HG02938 (cell line): ENCODE data around the gene WDR38.
"Not testable (repeated sequence)": the region's sequence is repeated elsewhere in the genome, so short reads cannot be mapped to it uniquely, and the experiment has no call there.

Experiments used
- ATAC-seq: cut with Tn5 transposase; IDR thresholded peaks from one replicate; pipeline ENCODE4 v1.9.1; 2021; ENCODE audit warnings: mild to moderate bottlenecking, moderate library complexity; ENCODE audit not compliant: unreplicated experiment

WDR38 gene

DNA sequence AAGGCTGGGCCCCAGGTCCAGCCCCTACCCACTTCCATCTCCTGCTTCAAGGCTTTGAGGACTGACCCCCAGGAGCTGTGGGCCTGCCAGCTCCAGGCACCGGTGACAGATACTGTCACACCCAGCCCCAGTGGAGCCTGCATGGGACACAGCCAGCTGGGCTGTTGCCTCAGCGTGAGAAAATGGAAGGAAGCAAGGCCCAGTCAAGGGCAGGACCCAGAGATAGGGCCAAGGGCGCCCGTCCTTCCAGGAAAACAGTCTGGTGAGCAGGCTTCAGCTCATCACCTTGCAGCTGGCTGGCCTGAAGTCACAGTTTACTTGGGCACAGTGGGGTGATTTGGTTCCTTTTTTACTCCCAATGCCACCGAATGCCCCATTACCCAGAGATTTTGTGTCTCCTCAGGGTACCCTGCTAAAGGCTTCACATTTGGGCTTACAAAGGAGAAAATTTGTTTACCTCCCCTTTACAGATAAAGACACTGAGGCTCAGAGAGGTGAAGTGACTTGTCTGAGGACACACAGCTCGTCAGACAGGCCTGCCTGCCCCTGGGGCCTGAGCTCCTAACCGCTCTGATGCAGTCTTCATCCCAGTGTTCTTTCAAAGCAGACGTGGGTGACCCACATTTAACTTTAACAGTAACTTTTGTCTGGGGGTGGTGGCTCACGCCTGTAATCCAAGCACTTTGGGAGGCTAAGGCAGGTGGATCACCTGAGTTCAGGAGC, 21.5 kb upstream of the WDR38 start:
- ATAC-seq: no peak

DNA sequence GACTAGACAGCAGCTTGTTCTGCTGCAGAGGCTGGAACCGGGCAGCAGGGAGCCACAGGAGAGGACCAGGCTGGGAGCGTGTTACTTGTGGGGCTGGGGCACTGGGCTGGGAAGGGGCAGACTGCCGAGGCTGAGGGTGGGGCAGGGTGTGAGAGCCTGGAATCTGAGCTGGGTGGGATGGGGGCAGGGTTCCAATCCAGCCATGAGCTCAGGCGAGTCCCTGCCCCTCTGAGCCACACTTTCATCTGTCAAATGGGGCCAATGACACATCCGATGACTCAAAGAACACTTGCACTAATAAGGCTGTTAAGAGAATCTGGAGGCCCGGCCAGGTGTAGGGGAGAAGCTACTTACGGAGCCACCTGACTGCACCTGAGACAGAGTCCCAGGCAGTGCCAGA, 18.7 kb upstream of the WDR38 start:
- no peak for ATAC-seq

DNA sequence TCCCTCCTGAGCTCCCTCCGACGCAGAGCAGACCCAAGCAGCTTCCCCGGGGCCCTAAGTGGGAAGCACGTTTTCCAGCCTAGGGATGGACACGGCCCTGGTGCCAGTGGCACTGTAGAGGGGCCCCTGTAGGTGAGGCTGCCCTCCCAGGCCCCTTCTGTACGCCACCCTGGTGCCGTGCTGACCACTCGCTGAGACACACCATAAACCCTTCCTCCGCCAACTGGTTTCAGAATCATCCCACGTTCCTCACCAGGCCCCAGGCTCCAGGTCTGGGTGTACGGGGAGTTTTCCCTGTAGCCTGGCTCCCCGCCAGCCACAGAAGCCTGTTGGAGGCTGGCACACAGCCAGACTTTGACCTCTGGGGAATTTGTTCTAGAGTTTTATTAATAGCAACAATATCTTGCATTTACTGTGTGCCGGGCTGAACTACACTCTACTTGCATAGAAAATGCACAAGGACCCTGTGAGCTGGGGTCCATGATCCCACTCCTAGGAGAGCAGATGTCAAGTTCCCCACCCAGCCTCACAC, 18.2 kb upstream of the WDR38 start:
- ATAC-seq: no peak

GRCh38 chr9:124838132-124838531, 15.1 kb upstream of the WDR38 start:
- not testable (repeated sequence) for ATAC-seq

DNA sequence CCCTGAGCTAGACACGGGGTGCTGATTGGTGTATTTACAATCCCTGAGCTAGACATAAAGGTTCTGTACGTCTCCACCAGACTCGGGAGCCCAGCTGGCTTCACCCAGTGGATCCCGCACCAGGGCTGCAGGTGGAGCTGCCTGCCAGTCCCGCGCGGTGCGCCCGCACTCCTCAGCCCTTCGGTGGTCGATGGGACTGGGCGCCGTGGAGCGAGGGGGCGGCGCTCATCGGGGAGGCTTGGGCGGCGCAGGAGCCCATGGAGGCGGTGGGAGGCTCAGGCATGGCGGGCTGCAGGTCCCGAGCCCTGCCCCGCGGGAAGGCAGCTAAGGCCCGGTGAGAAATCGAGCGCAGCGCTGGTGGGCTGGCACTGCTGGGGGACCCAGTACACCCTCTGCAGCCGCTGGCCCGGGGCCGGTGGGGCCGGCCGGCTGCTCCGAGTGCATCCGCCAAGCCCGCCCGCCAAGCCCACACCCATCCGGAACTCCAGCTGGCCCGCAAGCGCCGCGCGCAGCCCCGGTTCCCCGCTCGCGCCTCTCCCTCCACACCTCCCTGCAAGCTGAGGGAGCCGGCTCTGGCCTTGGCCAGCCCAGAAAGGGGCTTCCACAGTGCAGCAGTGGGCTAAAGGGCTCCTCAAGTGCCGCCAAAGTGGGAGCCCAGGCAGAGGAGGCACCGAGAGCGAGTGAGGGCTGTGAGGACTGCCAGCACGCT, 14.5 kb upstream of the WDR38 start:
- not testable (repeated sequence) for ATAC-seq

DNA sequence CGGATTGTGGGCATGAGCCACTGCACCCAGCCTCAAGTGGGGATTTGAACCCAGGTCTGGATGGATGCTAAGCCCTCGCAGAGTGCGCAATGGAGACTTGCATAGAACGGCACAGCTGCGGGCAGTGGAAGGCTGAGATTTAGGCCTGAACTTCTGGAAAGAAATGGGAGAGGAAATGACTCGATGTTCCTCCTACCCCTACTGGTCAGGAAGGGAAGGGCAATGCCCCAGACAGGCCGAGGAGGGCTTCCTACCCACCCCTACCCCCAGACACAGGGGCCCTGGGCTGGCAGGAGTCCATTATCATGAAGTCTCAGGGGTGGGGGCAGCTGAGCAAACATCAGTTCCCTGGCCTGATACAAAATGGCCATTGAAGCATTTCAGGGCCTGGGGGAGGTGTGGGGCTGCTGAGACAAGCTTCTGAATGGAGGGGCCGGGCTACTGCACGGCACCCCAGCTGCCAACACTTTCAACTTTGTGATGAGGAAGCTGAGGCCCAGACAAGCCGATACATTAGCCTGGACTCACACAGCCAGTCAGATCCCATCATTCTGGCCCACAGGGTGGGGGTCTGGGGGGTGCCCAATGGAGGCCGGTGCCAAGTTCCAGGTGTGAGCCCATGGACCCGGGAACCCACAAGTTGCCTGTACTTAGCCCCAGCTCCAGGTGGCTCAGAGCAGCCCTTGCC, 13.5 kb upstream of the WDR38 start:
- no peak for ATAC-seq

GRCh38 chr9:124840300-124840833, 12.9 kb upstream of the WDR38 start:
- no peak for ATAC-seq

DNA sequence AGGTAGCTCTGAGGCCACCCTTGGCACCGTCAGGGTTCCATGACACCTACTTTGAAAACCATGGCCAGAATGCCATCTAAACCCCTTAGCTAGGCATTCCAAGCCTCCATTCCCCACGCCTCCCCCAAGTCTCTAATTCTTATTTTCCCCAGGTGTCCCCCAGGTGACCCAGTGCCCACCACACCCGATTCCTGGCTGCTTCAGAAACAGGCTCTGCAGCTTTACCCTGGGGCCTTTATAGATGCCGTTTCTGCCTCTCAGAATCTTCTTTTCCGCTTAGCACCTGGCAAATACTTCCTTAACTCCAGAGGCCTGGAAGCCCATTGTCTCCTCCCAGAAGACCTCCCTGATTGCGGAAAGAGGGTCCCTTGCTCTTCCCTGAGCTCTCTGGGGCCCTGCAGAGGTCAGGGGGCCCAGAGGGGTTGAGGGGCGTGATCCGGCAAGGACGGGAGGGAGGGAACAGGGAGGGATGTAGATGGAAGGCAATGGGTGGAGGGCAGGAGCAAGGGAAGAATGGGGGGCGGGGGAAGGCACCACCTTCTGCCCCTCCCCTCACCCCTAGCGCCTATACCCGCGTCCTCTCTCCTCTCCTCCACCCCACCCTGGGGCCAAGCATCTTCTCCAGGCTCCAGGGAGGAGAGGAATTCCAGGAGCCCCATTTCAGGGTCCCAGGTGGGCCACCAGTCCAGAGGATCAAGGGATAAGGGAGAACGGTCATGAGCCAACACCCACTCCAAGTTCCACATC, 12.0 kb upstream of the WDR38 start:
- no peak for ATAC-seq

DNA sequence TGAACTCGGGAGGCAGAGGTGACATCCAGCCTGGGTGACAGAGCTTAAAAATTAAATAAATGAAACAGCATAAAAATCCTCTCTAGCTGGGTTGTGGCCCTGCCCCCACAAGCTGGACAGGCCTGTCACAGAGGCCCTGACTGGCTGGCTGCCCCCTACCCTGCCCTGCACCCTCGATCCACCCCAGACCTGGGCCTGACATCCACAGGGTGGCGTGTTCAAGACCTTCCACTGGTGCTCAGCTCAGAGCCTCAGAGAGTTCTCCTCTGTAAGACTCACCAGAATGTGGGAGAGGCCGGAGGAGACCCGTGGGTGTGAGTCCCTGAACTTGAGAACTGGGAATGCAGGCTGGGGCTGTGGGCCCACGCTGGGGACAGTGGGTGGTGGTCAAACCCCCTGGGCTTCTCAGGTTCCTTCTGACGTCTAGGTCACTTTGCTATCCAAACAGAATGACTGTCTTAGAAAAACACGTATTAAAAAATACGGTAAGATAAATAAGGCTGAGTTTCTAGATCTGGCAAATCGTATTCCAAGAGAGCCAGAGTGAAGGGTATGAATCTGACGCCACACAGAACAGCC, 9.7 kb upstream of the WDR38 start:
- ATAC-seq: no peak

DNA sequence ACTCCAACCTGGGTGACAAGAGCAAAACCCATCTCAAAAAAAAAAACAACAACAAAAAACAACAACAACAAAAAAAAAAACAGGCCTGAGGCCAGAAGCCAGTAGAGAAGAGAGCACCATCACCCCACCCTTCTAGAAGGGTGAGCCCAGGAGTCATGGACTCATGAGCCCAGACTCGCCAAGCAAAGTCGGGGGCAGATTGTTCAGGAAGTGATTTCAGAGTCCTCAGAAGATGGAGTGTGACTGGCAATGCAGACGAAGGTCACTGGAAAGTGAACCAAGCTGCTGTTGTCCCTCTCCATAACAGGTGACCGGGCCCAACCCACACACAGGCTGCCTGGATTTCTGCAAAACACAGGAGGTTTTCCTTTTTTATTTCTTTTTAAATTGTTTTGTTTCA, 9.0 kb upstream of the WDR38 start:
- ATAC-seq: no peak

GRCh38 chr9:124846467-124846866, 6.8 kb upstream of the WDR38 start:
- ATAC-seq: not testable (repeated sequence)

- no peak for ATAC-seq
Measured at GRCh38 chr9:124846969-124847368, 6.3 kb upstream of the WDR38 start.

GRCh38 chr9:124849801-124850200, 3.5 kb upstream of the WDR38 start:
- ATAC-seq: no peak

GRCh38 chr9:124852121-124852828, 985 bp upstream of the WDR38 start:
- no peak for ATAC-seq

- no peak for ATAC-seq
Measured at GRCh38 chr9:124853605-124854143, 414 bp downstream of the WDR38 start.

DNA sequence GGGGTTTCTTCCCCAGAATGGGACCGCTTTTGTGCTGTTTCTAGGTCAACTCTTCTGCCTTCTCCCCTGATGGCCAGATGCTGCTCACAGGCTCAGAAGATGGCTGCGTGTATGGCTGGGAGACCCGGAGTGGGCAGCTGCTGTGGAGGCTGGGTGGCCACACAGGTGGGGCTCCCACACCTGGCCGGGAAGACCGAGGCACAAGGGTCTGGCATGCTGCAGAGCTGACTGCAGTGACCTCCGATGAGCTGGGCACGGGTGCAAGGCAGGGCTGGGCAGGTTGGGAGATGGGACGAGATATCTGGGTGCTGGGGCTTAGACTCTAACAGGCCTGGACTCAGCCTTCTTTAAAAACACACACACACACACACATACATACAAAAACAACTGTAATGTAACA, 901 bp downstream of the WDR38 start:
- no peak for ATAC-seq

GRCh38 chr9:124854822-124855221, 1.6 kb downstream of the WDR38 start:
- no peak for ATAC-seq

DNA sequence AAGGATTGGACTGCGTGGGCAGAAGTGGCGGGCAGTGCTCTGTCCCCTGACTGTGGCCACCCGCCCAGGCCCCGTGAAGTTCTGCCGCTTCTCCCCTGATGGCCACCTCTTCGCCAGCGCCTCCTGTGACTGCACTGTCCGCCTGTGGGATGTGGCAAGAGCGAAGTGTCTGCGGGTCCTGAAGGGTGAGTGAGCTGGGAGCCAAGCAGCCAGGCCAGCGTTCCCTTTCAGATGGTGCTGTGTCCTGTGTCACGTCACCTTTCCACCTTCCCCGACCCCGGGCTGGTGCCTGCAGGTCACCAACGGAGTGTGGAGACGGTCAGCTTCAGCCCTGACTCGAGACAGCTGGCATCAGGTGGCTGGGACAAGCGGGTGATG, 2.3 kb downstream of the WDR38 start:
- no peak for ATAC-seq

GRCh38 chr9:124855944-124856765, 2.9 kb downstream of the WDR38 start:
- no peak for ATAC-seq
